Femur (tissue), 1 donor: ENCODE measurements around the gene GSK3B.
"Not testable (repeated sequence)": the region's sequence is repeated elsewhere in the genome, so short reads cannot be mapped to it uniquely, and the experiment has no call there.

Source experiments
- DNase-seq: peaks from one replicate; pipeline ENCODE4 v3.0.0-alpha.2; 2017

Gene GSK3B

DNA sequence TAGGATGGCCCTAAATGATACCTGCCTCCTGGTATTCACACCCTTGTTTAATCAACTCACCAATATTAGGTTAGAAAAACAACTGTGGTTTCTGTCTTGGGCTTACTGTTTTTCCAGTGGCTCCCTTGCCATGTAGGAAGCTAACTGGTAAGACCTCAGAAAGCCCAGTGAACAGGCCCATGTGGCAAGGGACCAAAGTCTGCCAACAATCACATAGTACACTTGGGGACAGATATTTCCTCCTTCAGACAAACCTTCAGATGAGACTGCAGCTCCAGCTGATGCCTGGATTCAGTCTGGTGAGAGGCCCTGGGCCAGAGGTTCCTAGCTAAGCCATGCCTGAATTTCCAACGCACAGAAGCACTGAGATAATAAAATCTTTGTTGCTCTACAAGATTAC is 96.1 kb downstream of the GSK3B start:
- no peak for DNase-seq

DNA sequence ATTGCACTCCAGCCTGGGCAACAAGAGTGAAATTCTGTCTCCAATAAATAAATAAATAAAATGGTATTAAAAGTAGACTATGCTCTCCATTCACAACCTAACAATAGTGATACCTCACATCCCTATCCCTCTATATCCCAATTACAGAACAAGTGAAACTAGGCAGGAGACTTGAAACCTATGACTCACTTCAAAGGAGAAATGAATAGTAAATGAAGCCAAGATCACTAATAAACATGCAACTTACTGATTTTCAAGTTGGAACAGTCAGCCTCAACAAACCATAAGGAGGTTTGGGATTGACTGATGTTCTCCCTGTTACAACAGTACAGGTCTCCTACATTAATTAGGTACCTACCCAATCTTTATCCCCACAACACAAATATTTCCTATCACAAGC is 103.4 kb downstream of the GSK3B start:
- no peak for DNase-seq

DNA sequence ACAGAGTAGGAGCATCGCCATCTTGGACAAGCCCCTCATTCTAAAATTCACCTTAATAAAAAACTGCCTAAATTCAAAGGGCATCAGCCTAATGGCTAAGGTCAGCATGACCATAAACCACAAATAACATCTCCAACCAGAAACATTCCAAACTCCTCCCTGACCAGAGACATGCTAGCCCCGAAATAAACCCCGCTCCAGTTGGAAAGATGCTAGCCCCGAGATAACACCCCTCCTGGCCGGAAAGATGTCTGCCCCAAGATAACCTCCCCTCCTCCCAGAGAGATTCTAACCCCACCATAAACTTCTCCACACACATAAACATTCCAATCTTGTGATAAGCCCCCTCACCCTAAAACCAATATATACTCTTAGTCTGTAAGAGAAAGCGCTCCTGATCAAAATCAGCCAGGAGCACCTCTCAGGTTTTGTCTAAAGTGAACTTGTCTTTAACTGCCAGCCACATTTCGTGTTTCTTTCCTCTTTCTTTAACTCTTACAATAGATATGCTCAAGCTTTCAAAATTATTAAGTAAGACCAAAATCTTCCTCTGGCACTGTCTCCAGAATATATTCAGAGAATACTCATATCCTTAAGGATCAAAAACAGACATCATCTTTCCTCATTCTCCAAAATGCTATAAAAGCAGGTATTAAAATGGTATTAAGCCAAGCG is 104.1 kb downstream of the GSK3B start:
- DNase-seq, result no peak

DNA sequence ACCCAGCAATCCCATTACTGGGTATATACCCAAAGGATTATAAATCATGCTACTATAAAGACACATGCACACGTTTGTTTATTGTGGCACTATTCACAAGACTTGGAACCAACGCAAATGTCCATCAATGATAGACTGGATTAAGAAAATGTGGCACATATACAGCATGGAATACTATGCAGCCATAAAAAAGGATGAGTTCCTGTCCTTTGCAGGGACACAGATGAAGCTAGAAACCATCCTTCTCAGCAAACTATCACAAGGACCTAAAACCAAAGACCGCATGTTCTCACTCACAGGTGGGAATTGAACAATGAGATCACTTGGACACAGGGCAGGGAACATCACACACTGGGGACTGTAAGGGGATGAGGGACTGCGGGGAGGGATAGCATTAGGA is 107.4 kb downstream of the GSK3B start:
- not testable (repeated sequence) for DNase-seq

DNA sequence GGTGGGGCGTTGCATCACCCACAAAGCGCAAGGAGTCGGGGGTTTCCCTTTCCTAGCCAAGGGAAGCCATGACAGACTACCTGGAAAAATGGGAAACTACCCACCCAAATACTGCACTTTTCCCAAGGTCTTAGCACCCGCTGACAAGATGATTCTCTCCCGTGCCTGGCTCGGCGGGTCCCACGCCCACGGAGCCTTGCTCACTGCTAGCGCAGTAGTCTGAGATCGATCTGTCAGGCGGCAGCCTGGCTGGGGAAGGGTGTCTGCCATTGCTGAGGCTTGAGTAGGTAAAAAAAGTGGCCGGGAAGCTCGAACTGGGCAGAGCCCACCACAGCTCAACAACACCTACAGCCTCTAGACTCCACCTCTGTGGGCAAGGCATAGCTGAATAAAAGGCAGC is 112.9 kb downstream of the GSK3B start:
- no peak for DNase-seq

DNA sequence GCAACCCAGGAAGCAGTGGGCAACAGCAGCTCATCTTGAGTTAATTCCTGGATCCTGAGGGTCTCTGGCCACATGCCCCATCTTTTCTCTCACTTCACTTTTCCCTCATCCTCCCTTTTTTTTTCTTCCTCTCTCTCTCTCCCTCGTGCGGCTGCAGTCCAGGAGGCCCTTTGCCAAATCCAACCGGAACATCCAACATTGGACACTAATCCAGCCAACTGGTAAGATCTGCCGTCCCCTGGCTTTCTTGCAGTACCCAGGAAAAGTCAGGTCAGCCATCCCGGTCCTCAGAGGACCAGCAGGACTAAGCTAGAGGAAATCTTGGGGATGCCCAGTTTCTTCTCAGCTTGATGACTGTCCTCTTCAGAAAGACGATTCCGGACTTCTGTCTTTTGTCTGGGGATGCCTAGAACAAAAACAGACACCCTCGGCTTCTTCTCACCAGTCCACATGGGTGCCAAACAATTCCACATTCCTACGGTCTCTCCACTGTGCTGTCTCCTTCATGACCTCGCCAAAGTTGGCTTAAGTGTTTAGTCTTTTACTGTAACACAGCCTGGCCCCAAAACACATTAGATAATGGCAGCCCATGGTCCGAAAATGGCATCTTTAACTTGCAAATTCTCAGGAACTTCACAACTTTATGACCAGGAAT is 115.6 kb downstream of the GSK3B start:
- DNase-seq, result no peak

DNA sequence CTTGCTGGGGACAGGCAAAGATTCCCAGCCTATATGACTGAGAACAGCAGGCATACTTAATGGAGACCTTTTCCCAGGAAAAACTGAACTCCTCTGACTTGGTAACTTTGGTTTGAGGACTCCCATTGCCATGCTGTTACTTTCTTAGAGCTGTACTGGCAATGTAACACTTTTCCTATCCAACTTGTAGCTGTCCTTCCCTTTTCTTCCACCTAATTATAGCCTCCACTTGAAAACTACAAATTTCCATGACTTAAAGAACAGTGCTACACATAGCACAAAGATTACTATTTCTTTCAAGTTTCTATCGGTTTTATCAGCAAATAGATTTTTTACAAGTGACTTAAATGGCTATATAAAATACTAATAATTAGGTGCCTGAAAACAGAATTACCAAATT is 116.9 kb downstream of the GSK3B start:
- DNase-seq, result no peak

DNA sequence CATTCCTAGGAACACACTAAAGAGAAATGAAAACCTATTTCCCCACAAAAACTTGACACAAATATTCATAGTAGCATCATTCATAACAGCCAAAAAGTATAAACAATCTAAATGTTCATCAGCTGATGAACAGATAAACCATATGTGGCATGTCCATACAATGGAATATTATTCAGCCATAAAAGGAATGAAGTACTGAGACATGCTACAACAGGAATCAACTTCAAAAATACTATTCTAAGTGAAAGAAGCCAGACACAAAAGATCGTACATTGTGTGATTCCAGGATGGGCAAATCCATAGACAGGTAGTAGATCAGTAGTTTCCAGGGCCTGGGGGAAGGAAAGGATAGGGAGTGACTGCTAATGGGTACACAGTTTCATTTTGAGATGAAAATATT is 118.0 kb downstream of the GSK3B start:
- DNase-seq, result no peak

GRCh38 chr3:119974656-119975055 is 119.6 kb downstream of the GSK3B start:
- no peak for DNase-seq

DNA sequence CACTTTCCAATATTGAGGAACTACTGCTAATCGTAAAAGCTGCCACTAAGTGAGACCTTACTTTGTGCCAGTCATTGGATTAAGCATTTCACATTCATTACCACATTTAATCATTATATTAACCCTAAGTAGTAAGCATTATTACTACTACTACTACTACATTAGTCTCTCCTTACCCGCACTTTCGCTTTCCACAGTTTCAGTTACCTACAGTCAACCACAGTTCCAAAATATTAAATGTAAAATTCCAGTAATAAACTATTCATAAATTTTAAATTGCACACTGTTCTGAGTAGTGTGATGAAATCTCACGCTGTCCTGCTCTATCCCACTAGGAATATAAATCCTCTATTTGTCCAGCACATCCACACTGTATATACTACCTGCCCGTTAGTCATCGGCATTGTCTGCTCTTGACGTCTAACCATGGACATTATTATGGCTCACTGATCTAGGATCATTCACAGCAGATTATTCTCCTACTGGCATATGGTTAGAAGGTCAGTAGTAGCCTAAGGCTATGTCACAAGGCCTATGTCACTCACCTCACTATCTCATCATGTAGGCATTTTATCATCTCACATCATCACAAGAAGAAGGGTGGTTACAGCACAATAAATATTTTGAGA is 121.1 kb downstream of the GSK3B start:
- no peak for DNase-seq

DNA sequence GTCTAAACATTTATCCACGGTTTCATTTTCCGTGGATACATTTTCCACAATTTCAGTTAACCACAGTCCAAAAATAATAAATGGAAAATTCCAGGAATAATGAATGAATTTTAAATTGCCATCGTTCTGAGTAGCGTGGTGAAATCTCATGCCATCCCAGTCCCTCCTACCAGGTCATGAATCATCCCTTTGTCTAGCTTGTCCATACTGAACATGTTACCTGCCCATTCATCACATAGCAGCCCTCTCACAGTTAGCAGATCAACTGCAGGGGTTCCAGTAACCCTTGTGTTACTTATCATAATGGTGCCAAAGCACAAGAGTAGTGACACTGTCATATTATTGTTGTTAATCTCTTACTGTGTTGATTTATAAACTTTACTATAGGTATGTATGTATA is 124.5 kb downstream of the GSK3B start:
- no peak for DNase-seq

DNA sequence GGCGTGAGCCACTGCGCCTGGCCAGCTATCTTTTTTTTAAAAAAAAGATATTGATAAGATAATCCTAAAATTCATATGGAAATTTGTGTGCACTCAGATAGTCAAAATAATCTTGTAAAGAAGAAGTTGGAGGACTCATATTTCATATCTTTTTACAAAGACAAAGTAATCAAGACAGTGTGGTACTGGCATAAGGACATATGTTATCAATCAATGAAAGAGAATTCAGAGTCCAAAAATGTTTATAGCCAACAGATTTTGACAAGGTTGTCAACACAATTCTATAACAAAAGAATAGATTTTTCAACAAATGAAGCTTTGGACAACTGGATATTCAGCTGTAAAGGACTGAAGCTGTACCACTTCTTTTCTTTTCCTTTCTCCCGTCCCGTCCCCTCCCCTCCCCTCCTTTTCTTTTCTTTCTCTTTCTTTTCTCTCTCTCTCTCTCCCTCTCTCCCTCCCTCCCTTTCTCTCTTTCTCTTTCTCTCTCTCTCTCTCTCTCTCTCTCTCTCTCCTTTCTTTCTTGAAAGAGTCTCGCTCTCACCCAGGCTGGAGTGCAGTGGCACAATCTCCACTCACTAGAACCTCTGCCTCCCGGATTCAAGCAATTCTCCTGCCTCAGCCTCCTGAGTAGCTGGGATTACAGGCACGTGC is 126.8 kb downstream of the GSK3B start:
- DNase-seq, result no peak

DNA sequence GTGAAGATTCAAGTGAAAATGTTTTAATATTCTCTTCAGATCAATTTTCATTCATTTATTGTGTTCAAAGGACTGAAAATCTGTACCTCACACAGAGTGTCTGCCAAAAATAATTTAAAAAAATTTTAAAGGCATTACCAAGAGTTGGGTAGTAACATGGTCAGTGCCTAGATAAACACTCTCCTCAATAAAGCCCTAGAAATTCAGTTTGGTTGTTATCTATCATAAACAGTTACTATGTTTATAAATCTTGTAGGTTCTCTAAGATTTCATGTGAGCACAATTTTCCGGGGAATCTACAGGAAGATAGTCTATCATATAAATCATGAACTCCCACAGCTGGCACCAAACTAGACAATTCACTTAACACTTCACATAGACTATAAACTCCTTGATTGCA is 128.6 kb downstream of the GSK3B start:
- no peak for DNase-seq

DNA sequence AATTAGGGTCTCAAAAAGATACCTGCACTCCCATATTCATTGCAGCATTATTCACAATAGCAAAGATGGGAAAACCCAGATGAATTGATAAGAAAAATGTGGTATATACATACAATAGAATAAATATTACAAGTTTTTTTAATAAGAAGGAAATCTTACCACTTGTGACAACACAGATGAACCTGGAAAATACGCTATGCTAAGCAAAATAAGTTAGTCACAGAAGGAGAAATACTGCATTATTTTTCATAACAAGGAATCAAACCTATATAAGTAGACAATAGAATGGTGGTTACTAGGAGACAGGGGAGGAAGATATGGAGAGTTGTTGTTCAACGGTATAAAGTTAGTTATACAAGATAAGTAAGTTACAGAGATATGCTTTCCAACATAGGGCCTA is 130.0 kb downstream of the GSK3B start:
- no peak for DNase-seq

DNA sequence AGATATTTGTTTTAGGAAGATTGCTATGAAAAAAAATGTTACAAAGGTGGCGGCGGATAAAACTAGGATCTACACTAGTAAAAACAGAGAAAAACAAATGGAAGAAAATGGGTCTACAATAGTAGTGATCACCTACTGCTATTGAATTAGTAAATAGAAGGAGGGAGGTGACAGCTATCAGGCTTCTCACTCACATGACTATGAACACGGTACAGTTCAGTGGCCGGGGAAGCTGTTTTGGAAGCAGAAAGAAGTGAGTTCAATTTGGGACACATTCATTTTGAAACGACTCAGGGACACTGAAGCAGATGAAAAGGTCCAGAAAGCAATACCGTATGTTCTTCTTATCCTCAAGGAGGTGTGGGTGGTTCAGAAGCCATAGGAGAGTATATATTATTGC is 138.3 kb downstream of the GSK3B start:
- no peak for DNase-seq

- no peak for DNase-seq
Observed at GRCh38 chr3:119950666-119951325, 143.5 kb downstream of the GSK3B start.

DNA sequence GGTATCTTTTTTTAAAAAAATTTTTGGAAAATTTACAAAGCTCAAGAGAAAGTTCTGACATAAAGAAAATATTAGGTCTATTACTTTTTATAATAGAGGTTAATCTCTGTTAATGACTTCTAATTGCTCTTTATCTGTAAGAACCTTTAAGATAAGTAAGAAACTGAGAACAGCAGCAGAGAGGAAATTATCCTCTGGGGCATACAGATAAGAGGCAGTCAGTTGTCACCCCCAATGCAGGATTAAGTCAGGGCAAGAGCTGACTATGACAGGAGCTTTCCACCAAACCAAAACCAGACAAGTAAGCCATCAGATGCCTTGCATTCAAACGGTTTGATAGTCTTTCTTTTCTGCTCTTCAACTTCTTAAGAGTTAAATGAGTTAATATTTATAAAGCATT is 149.0 kb downstream of the GSK3B start:
- no peak for DNase-seq

DNA sequence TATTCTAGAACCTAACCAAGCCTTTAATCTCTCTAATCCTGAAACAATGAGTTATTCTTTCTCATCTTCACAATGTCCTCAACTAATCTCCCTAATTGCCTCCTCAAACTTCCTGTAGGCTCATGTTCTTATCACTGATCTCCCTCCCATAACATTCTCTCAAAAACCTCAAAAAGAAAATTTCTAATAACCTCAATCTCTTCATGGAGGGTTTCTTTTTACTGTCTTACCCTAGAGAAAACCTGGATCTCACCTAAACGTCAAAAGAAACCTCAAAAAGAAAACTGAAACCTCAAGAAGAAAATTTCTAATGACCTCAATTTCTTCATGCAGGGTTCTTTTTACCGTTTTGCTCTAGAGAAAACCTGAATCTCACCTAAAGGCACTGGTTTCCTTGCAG is 150.2 kb downstream of the GSK3B start:
- no peak for DNase-seq

DNA sequence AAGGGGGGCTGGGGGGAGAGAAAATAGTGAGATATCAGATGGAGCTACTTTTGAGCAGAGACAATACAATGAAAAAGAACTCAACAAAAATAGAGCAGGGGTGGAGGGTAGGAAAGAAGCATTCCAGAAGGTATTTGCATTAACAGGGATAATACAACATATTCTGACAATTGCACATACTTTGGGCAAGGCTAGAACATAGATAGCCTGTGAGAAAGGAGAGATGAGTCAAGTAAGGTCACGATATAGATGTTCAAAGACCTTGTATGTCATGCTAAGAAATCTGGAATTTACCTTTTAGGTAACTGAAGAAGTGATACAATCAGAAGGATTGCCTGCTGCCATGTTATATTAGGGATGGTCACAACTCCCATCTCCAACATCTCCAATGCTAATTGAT is 155.2 kb downstream of the GSK3B start:
- DNase-seq, result no peak

GRCh38 chr3:119937229-119937628 is 157.0 kb downstream of the GSK3B start:
- no peak for DNase-seq

- DNase-seq, result no peak
Observed at GRCh38 chr3:119934249-119934648, 160.0 kb downstream of the GSK3B start.

DNA sequence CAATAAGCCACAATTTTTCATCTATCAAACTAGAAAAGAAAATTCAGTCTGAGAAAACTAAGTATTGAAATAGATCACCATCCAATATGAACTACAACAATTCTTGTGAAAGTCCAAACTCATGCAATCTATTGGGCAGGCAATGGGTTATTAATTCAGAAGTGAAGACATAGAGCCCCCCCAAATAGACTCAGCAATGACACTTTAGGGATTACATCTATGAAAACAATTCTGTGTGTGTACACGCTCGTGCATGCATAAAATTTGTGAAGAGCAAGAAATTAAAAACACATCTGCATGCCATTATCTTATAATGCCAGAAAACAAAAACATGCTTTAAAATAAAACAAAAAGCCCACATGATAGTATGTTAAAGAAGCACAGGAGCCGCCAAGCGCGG is 161.0 kb downstream of the GSK3B start:
- DNase-seq, result no peak

DNA sequence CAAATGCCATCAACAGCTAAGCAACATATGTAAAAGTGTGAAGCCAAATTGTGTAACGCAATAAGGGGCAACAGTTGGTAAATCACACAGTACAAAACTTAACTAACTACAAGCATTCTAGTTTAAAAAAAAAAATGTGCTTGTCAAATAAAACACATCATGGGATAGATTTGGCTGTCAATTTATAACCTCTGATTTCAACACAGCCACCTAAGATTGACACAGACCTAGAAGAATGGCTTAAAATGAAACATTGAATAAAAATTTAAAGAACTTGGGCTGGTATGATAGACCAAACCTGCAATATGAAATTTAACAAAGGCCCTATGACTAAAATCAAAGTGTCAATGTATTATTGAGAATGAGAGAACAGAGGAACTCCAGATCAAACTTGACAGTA is 164.0 kb downstream of the GSK3B start:
- no peak for DNase-seq

- DNase-seq, result no peak
Observed at GRCh38 chr3:119927190-119927589, 167.1 kb downstream of the GSK3B start.
